GM12878 (cell line): ENCODE measurements around the gene LEFTY1. TPM values are rescaled to one million over a fixed set of nuclear protein-coding genes. Genes with fewer than 3 reads are reported as not detected.
"Not testable (repeated sequence)": the region's sequence is repeated elsewhere in the genome, so short reads cannot be mapped to it uniquely, and the experiment has no call there.

Source experiments
- ATAC-seq: fragments of 200-7000 bp; cut with Tn5 transposase; 3 replicates; pipeline ENCODE4 v1.9.1; 2020; ENCODE audit warnings: mild to moderate bottlenecking, moderate library complexity
- BruUV-seq: library from RNA; stranded (reverse); fragments of 400-500 nt; replicated peaks from 2 replicates; lab custom pipeline; 2021; lab: Mats Ljungman, UMichigan
- CTCF ChIA-PET: fragments of 300-600 bp; sonication (Branson Sonifier 250); formaldehyde crosslinking; extraction: SDS; loops from one replicate; lab custom pipeline; 2021; ENCODE audit warnings: inconsistent platforms; lab: Yijun Ruan, JAX
- POLR2A ChIA-PET: fragments of 350-600 bp; formaldehyde crosslinking; extraction: SDS; loops from one replicate; lab custom pipeline; 2021; ENCODE audit warnings: inconsistent platforms; lab: Charles Lee
- RAD21 ChIA-PET: fragments of 300-600 bp; sonication (Branson Sonifier 250); formaldehyde crosslinking; loops from one replicate; lab custom pipeline; 2023; ENCODE audit warnings: antibody characterized with exemption; ENCODE audit not compliant: unreplicated experiment; lab: Charles Lee
- SMC1A ChIA-PET: fragments of 300-600 bp; sonication (Branson Sonifier 250); formaldehyde crosslinking; loops from one replicate; lab custom pipeline; 2023; ENCODE audit not compliant: unreplicated experiment, uncharacterized antibody; lab: Charles Lee
- DNase-seq: peaks from one replicate; pipeline ENCODE4 v3.0.0-alpha.2; 2011; ENCODE audit warnings: low read depth, low spot score
- FAIRE-seq: peaks from 3 replicates; lab custom pipeline; 2011; peaks lifted over from hg19 to GRCh38; lab: Jason Lieb, UNC
- H2AFZ ChIP-seq: 2 replicates; pipeline ENCODE4 v1.6.0; 2011; ENCODE audit warnings: low read depth, low read length, control low read depth; ENCODE audit not compliant: control insufficient read depth
- H3K27ac ChIP-seq: 2 replicates; pipeline ENCODE4 v1.5.1; 2011; ENCODE audit warnings: control low read depth; ENCODE audit not compliant: control insufficient read depth, insufficient read depth
- H3K27me3 ChIP-seq, 2 experiments: replicated peaks in 1 of 2; 2 replicates each; pipeline versions ENCODE4 v1.6.0 to v1.6.1; 2011; ENCODE audit warnings: low read length in 1 of 2; ENCODE audit not compliant: control insufficient read depth in 2 of 2, insufficient read depth in 2 of 2
- H3K36me3 ChIP-seq, 2 experiments: 2 replicates each; pipeline ENCODE4 v1.5.1; 2011; ENCODE audit warnings: low read length in 1 of 2; ENCODE audit not compliant: control insufficient read depth in 2 of 2, insufficient read depth in 2 of 2
- H3K4me1 ChIP-seq: 2 replicates; pipeline ENCODE4 v1.6.1; 2011; ENCODE audit warnings: mild to moderate bottlenecking, low read length, moderate library complexity, mixed read lengths; ENCODE audit not compliant: control insufficient read depth, insufficient read depth
- H3K4me2 ChIP-seq: 2 replicates; pipeline ENCODE4 v1.6.0; 2011; ENCODE audit warnings: control low read depth; ENCODE audit not compliant: control insufficient read depth, insufficient read depth
- H3K4me3 ChIP-seq: fragments of 200-600 bp; sonication (generic); 2 replicates; pipeline ENCODE4 v1.5.1; 2016
- H3K79me2 ChIP-seq: 2 replicates; pipeline ENCODE4 v1.6.0; 2011; ENCODE audit warnings: low read length; ENCODE audit not compliant: control insufficient read depth, insufficient read depth
- H3K9ac ChIP-seq: 2 replicates; pipeline ENCODE4 v1.8.0; 2011; ENCODE audit warnings: low read length, control low read depth, mixed read lengths; ENCODE audit not compliant: control insufficient read depth, insufficient read depth
- H3K9me3 ChIP-seq: replicated peaks from 3 replicates; pipeline ENCODE4 v1.5.1; 2011; ENCODE audit warnings: mild to moderate bottlenecking, low read length; ENCODE audit not compliant: control insufficient read depth, insufficient read depth
- H4K20me1 ChIP-seq: 2 replicates; pipeline ENCODE4 v1.6.0; 2011; ENCODE audit not compliant: control insufficient read depth, insufficient read depth
- WGBS: methylation state at CpG from one replicate; pipeline ENCODE4 v1.1.6; 2016; ENCODE audit warnings: low lambda C conversion rate; ENCODE audit not compliant: insufficient replicate concordance, insufficient coverage; ENCODE audit errors: missing lambda C conversion rate; 5-methylcytosine and 5-hydroxymethylcytosine counted together
- in situ Hi-C: fragments of 300-500 bp; cut with MboI; formaldehyde crosslinking; loops from 9 replicates; pipeline ENCODE4 v1.14.3; 2018; ENCODE audit warnings: mixed read lengths
- intact Hi-C: fragments of 100-400 bp; cut with micrococcal nuclease; formaldehyde crosslinking; loops from one replicate; pipeline ENCODE4 v1.14.2; 2022; ENCODE audit not compliant: unreplicated experiment
- polyA plus RNA-seq, 11 experiments: library from polyadenylated mRNA; depleted of rRNA in 4 of 11; unstranded in 6 of 11; stranded (reverse) in 5 of 11; fragments of >200 nt; fragmentation: Nextera tagmentation in 4 of 11; fragmentation: Illumina TruSeq in 1 of 11; extraction: Ambion mirVana in 4 of 11; extraction: Trizol in 1 of 11; gene quantifications; 1 replicate in 1 of 11; 2 replicates in 10 of 11; pipeline versions ENCODE4 v1.2.1 to v1.2.3, GENCODE V29; 2011 to 2016; ENCODE audit warnings: inconsistent platforms in 2 of 11, missing spikeins in 2 of 11, low read depth in 1 of 11
- total RNA-seq, 4 experiments: library from RNA; depleted of rRNA in 3 of 4; stranded (reverse); fragments of >200 nt in 3 of 4; fragmentation: Illumina TruSeq in 1 of 4; extraction: Trizol in 1 of 4; gene quantifications; 2 replicates each; pipeline versions ENCODE4 v1.2.1 to v1.2.3, GENCODE V29; 2013 to 2021
- TF ChIP-seq, protein P1 (sequence below): IDR thresholded peaks from 2 replicates; pipeline ENCODE4 v1.6.1; 2012; ENCODE audit warnings: improper control_type of control experiment, low read depth, low read length; ENCODE audit not compliant: insufficient replicate concordance
- TF ChIP-seq, protein P2 (sequence below): IDR thresholded peaks from 2 replicates; pipeline ENCODE4 v1.6.1; 2011; ENCODE audit warnings: borderline replicate concordance, low read depth, mild to moderate bottlenecking, moderate library complexity, mixed read lengths, low read length; ENCODE audit not compliant: insufficient read depth; ENCODE audit errors: extremely low read length

Gene LEFTY1
- total and polyA plus RNA-seq, 10 of the 15 experiments (the other 5 are each of a cell fraction or from before 2014, with no cell fraction given), result 0.06 TPM; not detected in 8

DNA sequence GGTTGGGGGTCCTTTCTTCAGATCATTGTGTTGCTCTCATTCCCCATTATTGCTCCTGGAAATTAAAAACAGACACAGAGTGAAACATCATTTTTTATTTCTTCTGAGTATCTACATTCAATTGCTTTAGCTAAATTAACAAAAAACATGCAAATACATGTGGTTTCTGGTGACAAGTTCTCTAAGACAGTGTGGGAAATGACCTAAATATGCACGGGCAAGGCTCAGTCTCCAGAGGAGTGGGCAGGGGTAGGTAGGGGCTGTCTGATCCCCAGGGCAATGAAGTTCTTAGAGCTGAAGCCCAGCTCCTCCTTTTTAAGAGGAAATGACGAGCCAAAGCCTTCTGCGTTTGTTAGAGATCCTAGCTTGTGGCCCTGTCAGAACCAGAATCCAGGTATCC, 47.6 kb upstream of the LEFTY1 start (continued):
- TF ChIP-seq, protein P1, sequence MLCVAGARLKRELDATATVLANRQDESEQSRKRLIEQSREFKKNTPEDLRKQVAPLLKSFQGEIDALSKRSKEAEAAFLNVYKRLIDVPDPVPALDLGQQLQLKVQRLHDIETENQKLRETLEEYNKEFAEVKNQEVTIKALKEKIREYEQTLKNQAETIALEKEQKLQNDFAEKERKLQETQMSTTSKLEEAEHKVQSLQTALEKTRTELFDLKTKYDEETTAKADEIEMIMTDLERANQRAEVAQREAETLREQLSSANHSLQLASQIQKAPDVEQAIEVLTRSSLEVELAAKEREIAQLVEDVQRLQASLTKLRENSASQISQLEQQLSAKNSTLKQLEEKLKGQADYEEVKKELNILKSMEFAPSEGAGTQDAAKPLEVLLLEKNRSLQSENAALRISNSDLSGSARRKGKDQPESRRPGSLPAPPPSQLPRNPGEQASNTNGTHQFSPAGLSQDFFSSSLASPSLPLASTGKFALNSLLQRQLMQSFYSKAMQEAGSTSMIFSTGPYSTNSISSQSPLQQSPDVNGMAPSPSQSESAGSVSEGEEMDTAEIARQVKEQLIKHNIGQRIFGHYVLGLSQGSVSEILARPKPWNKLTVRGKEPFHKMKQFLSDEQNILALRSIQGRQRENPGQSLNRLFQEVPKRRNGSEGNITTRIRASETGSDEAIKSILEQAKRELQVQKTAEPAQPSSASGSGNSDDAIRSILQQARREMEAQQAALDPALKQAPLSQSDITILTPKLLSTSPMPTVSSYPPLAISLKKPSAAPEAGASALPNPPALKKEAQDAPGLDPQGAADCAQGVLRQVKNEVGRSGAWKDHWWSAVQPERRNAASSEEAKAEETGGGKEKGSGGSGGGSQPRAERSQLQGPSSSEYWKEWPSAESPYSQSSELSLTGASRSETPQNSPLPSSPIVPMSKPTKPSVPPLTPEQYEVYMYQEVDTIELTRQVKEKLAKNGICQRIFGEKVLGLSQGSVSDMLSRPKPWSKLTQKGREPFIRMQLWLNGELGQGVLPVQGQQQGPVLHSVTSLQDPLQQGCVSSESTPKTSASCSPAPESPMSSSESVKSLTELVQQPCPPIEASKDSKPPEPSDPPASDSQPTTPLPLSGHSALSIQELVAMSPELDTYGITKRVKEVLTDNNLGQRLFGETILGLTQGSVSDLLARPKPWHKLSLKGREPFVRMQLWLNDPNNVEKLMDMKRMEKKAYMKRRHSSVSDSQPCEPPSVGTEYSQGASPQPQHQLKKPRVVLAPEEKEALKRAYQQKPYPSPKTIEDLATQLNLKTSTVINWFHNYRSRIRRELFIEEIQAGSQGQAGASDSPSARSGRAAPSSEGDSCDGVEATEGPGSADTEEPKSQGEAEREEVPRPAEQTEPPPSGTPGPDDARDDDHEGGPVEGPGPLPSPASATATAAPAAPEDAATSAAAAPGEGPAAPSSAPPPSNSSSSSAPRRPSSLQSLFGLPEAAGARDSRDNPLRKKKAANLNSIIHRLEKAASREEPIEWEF, result no peak
- TF ChIP-seq, protein P2, sequence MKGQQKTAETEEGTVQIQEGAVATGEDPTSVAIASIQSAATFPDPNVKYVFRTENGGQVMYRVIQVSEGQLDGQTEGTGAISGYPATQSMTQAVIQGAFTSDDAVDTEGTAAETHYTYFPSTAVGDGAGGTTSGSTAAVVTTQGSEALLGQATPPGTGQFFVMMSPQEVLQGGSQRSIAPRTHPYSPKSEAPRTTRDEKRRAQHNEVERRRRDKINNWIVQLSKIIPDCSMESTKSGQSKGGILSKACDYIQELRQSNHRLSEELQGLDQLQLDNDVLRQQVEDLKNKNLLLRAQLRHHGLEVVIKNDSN, result no peak

DNA sequence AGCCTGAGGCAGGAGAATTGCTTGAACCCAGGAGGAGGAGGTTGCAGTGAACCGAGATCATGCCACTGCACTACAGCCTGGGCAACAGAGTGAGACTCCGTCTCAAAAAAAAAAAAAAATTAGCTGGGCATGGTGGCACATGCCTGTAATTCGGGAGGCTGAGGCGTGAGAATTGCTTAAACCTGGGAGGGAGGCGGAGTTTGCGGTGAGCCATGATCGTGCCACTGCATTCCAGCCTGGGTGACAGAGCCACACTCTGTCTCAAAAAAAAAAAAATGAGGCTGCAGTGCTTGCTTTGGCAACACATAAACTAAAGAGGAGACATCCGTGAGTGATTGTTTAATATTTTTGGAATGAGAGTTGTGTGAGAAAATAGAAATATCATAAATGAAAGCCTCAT, 47.1 kb upstream of the LEFTY1 start:
- not testable (repeated sequence) for H3K4me2 ChIP-seq, H3K27ac ChIP-seq

More for the DNA sequence above, 47.1 kb upstream of the LEFTY1 start:
- H4K20me1 ChIP-seq, BruUV-seq, H3K9ac ChIP-seq, POLR2A ChIA-PET, H3K27me3 ChIP-seq, H3K79me2 ChIP-seq, ATAC-seq, H2AFZ ChIP-seq, DNase-seq, FAIRE-seq, CTCF ChIA-PET, H3K4me1 ChIP-seq, in situ Hi-C loops, H3K9me3 ChIP-seq, H3K4me3 ChIP-seq, RAD21 ChIA-PET, H3K36me3 ChIP-seq, intact Hi-C loops: not testable (repeated sequence)
- SMC1A ChIA-PET, result interaction anchor here (1.2 kb wide), 1 partner anchor 10 kb away, joined by 3 read pairs; no protein-coding TSS in a partner anchor
- 40% methylated on average over 7 of the region's 8 CpGs for WGBS
